Left renal pelvis (tissue), 4 donors: ENCODE measurements around the gene FGD6. TPM values are rescaled to one million over a fixed set of nuclear protein-coding genes. Genes with fewer than 3 reads are reported as not detected.
"Not testable (repeated sequence)": the region's sequence is repeated elsewhere in the genome, so short reads cannot be mapped to it uniquely, and the experiment has no call there.

ENCODE experiments used
- DNase-seq, 4 donors: peaks; one replicate each; pipeline ENCODE4 v3.0.0-alpha.2; 2013; ENCODE audit warnings: low read depth in 4 of 4, low spot score in 3 of 4
- polyA plus RNA-seq, 4 donors: library from polyadenylated mRNA; unstranded; fragments of 120-200 nt; gene quantifications; one replicate each; pipeline ENCODE4 v1.2.1, GENCODE V29; 2013; ENCODE audit not compliant: insufficient read length in 4 of 4

Gene FGD6
- polyA plus RNA-seq, 4 donors: 10.4 to 12.9 (median 11.5) TPM

DNA sequence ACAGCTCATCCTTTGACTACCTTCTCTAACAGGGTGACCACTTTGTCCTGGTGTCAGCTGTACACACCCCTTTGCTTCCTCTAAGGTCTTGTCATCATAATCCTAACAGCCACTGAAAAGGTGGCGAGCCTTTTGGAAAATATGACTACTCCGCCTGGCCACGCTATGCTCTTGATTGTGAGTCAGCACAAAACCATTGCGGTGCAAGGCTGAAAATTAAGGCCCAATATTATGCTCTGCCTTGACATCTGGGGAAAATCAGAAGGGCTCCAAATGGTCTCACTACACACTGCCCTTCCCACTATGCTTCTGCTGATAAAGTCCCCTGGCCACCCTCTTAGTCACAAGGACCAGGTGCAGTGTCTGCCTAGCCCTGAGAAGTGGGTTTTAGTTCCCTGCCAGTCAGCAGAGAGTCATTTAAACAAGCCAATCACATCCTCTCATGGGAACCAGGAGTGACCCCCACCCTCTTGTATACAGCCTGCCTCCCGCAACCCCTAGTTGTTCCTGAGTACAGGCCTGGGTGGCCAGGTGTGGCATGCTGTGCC is 34.3 kb downstream of the FGD6 start:
- no peak for DNase-seq

DNA sequence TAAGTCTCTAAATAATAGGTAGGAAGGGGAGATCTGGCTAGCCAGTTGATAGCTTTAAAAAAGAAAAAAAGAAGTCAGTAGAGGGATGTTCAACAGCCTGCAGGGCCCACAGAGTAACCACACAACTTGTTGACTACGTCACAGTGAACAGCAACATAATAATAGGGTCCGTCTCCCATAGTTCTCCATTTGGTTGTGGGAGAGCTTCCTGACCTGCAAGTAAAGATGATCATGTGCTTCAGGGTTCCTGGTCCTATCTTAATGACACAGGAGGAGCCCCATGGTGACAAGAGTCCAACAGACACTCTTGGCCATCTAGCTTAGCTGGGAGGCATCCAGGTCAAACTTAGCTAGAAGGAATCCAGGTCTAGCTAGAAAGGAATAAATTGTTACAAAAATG is 36.2 kb downstream of the FGD6 start:
- DNase-seq: no peak

DNA sequence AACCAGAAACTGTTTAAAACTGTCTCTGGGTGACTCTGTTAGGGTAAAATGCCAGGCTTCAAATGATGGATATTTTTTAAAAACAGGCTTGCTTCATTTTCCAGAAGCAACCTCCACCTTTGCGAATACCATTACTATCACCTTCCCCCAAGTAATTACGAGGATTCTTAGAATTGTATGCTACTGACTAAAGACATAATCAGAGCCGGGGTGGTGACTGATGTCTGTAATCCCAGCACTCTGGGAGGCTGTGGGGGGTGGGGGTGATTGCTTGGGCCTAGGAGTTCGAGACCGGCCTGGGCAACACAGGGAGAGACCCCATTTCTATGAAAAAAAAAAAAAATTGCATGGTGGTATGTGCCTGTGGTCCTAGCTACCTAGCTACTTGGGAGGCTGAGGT is 38.3 kb downstream of the FGD6 start:
- no peak for DNase-seq

DNA sequence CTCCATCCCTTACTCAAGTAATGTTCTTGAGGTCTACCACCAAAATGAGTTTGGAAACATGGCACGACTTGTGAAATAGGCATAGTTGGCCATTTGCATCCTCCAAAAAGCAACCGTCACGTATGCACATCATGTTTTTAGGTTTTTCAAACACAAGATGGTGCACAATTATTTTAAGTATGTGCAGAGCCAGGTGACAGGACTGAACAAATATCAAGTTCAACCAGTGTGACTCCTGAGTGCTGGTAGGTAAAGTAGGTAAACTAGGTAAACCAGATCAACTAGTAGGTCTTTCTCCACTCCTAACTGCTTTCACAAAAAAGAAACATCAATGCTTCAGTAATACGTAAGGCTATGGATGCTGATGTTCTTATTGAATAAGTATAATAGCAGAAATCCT is 39.1 kb downstream of the FGD6 start:
- DNase-seq: no peak

DNA sequence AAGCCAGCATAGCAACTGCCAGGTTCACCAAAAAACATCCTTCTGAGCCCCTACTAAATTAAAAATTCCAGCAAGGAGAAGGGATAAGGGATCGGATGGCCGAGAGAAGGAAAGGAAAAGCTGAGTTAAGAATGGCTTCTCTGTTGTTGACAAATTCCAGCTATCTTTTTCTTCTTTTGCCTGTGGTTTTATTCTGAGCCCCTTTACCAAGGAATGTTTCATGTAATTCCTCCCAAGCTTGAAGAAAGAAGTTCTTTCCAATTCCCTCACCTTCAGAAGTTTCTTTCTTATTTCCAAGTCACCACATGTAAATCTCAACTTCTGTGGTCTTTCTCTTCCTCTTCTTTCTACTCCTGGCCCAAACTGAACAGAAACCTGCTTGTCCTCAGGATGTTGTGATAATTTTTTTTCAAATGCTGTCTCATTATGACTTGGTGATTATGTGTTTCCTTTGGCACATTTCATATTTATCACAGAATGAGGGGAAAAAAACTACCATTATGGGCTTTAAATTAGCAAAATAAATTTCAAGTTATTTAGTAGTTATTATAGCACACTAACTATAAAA is 40.0 kb downstream of the FGD6 start:
- no peak for DNase-seq

DNA sequence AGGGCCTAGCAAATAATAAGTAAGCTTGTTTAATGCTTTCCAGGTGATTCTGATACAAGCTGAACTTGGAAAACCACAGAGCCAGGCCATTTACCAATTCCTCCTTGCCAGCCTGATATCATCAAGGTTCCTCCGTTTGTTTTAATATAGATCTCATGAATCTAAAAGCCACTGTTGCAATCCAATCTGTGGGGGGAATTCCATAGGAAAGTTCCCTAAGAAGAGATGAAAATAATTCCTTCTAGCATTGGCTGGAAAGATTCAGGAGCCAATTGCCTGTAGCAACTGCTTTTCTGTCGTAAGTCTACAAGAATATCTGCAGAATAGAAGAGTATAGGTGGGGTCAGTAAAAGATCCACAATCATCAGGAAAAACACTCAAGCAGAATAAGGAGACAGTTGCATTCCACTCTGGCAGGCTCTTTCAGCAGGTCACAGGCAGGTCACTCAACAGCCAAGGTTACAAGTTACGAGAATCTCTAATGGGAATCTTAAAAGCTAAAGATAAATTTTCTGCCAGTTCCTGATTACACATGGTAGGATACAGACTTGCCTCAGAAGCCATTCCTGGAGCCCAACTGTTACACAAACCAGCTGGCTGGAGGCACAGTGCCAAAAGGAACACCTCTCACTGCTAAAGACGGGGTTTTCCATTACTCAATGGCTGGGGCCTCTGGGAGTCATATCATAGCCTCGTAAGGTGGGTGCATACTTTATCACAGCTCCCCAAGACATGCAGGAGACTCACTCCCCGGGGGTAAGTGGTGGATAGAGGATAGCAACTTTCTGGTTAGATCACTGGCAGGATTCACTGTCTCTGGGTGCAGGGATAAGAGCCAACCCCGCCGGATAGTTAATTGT is 43.6 kb downstream of the FGD6 start:
- DNase-seq: peak in 1 of 4 donors; percentile 24

DNA sequence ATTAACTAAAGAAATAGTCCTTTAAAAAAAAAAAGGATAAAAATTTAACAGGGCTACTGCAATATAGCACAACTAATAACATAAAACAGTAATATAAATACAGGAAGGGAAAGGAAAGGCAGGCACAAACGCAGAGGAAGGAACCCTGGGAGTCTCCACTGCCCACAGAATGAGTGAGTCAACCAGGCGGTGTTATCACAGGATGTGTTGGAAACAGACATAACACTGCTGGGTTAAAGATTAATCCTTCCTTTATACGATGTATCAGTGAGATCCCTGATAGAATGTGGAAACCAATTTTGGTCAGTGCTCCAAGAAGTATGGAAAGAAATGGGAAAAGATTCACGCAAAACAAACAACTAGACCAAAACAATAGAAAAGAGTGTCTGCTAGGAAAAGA is 47.9 kb downstream of the FGD6 start:
- no peak for DNase-seq

DNA sequence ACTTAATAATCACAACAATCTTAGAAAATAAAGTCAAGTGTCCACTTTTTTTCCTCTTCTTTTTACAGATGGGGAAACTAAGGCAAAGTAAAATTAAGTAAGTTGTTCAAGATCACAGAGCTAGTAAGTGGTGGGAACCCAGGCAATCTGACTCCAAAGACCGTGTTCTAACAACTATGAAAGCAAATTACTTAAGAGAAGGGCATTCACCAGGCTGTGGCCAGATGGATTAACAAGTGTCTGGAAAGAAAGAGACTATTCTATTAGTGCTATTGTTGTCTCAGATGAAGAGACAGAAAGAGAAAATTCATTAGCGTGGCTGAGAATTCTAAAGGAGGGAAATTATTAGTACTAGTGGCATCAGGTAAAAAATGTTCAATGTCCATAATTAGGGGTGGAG is 48.5 kb downstream of the FGD6 start:
- no peak for DNase-seq

DNA sequence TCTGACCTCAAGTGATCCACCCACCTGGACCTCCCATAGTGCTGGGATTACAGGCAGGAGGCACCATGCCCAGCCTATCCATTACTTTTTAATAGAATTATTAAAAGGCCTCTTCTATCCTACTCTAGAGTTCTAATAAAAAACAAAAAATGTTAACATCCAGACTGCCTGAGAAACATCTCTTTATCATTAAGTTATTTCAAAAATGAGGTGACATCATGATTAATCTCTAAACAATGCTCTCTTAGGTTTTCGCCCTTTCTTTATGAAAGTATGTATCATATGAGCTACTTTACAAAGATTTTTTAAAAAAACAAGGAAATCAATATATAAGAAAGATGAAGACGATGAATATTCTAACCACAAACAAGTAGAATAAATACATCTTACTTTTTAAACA is 52.6 kb downstream of the FGD6 start:
- no peak for DNase-seq

DNA sequence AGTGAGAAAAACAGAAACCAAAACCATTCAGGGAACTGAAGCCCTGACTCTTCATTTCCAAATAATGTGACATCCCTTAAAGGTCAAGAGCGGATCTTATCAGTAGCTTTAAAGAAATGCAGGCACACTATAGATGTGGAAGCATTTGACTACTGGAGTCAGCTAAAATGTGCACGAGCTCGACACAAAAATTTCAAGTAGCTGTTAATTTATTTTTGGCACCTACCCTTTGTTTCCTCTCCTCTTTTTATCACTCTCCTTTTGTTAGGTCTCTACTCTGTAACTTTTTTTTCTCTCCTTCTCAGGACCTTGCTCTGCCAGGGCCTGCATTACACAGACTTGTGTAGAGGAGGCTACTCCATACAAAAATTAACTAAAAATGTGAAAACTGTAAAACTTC is 58.3 kb downstream of the FGD6 start:
- no peak for DNase-seq

DNA sequence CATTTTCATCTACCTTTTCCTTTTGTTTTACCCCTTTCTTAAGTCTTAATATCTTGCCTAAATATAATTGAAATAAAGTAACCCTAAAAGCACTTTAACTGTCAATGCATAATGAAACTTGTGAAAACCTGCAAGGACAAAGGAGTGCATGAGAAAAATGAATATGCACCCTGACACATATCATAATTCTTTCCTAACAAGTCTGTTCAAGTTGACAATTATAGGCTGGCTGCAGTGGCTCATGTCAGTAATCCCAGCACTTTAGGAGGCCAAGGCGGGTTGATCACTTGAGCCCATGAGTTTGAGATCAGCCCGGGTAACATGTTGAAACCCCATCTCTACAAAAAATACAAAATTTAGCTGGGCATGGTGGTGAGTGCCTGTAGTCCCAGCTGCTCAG is 65.4 kb downstream of the FGD6 start:
- DNase-seq: no peak

DNA sequence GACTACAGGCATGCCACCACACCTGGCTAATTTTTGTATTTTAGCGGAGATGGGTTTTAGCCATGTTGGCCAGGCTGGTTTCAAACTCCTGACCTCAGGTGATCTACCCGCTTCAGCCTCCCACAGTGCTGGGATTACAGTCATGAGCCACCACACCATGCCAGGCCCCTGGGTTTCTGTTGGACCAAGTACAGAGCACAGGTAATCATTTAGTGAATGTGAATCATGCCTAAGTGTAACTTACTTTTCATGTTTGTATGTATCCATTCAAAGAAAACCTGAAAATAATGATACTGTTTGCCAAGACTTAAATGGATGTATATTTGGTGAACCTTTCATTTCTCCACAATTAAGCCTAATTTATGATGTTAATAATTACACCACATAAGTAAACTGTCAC is 65.9 kb downstream of the FGD6 start:
- no peak for DNase-seq

DNA sequence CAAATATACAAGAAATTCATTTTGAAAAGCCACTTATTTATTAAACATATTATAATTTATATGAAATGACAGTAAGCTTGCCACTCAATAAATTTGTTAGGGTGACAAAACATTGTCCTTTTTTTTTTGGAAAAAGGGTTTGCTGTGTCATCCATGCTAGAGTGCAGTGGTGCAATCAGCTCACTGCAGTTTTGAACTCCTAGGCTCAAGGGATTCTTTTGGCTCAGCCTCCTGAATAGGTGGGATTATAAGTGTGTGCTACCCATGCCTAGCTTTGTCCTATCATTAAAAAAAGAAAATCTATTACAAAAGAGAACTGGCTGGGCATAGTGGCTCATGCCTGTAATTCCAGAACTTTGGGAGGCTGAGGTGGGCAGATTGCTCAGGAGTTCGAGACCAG is 66.8 kb downstream of the FGD6 start:
- DNase-seq: no peak

DNA sequence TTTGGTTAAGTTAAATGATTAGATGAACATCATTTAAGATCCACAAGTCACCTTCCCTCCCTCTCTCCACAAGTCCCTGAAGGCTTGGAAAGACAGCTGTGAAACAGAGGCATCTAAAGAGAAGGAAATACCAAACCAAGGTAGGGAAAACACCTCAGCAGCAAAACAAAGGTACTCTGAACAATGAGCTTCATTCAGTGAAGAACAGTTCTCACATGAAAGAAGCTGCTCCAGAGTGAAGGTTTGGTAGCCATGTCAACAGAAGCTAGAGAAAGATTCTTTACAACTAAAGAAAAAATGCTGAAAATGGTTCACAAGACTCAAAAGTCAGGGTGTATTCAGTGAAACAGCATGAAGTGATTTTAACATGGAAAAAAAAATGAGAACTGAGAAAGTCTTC is 69.4 kb downstream of the FGD6 start:
- DNase-seq: no peak

DNA sequence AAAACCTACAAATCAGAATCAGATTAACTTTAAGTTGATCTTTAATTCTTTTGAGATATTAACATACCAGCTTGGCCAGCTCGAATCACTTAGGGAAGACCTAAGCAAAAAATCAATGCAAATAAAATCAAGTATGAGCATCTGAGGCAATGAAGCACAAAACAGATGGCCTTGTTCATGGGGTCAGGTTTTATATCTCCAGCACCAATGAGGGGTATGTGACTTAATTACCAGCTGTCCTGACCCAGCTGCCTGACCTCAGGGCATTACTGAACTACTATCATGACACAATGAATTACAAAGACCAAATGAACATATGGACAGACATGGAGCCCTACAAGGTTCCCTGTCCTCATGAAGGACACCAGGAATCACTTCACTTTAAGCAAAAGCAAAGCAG is 70.5 kb downstream of the FGD6 start:
- no peak for DNase-seq

DNA sequence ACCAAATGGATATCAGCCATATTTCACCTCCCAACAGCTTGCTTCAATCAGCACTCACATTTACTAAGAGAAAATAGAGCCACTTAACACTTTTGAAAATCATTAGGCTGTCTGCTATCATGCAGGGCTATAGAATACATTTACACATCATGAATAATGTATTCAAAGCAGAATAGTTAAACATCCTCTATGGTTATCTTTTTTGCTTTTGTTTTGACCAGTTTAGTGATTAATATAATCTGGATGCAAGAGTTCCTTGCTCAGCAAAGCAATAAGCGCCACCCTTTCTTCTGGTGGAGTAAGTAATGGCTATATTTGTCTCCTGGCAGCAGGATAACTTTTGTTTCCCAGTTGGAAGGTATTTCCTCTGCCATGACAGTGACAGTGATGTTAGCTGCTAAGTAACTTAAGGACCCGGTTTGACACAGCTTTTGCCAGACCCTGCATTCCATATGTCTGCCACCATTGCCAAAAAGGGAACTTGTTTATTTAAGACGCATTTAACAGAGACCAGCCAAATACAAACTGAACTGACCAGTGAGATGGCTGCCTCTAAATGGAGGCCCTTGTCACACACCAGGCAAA is 73.6 kb downstream of the FGD6 start:
- no peak for DNase-seq

DNA sequence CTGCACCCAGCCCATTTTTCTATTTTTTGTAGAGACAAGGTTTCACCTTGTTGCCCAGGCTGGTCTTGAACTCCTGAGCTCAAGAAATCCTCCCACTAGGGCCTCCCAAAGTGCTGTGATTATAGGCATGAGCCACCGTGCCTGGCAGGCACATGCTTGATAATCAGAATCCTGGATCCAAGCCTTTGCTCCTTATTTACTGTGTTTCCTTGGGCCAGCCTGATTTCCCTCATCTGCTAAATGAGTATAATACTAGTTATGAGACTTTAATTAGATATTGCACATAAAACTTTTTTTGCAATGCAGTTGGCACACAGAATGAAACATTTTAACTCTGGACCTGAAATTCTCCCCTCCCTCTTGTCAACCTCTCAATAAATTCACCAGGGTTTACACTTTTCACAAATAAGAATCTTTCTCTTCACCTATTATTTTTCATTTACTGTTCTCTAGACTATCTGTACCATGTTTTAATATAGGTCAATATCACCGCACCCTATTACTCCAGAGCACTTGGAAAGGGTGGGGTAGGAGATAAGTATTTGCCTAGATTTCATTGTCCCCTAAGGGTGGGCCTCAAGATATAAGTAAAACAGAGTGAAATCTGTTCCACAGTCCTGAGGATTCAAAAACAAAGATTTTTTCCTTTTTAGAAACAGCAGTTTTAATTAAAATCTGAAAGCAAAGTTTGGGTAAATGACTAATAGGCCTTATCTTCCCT is 74.7 kb downstream of the FGD6 start:
- DNase-seq: no peak

DNA sequence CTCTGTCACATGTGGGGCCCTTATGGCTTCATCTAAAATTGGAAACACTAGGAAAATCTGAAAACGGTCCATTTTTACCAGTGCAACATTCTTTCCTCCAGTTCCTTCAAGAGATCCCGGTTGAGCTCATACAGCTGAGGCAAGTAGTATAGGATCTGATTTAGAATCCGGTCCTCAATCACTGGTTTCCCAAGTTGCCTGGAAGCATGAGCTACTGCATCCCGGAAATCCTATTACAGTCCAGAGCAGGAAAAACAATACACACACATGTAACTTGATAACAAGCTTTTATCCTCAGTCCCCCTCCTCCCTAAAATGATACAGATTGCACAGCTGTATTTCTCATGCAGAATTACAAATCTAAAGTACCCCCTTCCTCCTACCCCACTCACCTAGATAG is 76.0 kb downstream of the FGD6 start:
- DNase-seq: no peak

DNA sequence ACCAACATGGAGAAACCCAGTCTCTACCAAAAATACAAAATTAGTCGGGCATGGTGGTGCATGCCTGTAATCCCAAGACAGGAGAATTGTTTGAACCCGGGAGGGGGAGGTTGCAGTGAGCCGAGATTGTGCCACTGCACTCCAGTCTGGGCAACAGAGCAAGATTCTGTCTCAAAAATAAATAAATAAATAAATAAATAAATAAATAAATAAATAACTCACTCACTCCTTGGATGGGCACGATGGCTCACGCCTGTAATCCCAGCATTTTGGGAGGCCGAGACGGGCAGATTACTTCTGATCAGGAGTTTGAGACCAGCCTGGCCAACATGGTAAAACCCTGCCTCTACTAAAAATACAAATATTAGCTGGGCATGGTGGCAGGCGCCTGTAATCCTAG is 79.2 kb downstream of the FGD6 start:
- not testable (repeated sequence) for DNase-seq

DNA sequence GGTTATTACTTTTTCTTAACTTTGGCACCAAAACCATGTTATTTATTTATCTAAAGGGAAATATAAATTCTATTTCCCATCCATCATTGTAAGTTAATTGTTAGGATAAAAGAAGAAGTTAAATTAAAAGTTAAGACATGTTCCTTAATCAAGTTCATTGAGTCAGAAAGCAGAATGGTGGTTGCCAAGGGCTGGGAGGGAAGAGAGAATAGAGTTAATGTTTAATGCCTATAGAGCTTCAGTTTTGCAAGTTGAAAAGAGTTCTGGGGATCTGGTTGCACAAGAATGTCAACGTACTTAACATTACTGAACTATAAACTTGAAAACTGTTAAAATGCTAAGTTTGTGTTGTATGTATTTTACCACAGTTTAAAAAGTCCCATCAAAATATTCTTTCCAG is 80.7 kb downstream of the FGD6 start:
- peak in 1 of 4 donors; percentile 25 for DNase-seq

DNA sequence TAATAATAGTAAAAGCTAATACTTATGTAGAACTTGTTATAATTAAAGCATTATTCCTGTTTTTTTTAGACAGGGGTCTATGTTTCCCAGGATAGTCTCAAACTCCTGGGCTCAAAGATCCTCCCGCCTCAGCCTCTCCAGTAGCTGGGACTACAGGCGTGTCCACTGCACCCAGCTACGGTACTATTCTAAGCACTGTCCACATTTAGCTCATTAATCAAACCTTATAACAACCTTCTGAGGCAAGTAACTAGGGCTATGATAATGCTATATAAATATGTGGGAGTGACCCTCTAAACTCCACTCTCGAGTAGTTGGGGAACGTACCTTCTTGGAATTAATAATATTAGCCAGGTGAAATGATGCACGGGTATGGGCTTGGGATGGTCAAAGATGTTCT is 83.2 kb downstream of the FGD6 start:
- DNase-seq: no peak
